IPS DF 6.9 (cell line): ENCODE measurements around the gene GAPT.

Experiments used
- DNase-seq: peaks from one replicate; pipeline ENCODE4 v3.0.0-alpha.2; 2013; ENCODE audit warnings: low read depth, low spot score
- H3K27ac ChIP-seq: one replicate; pipeline ENCODE4 v1.5.1; 2013; ENCODE audit warnings: low read length, control low read depth
- H3K27me3 ChIP-seq: 2 replicates; pipeline ENCODE4 v1.6.1; 2013; ENCODE audit warnings: mild to moderate bottlenecking, low read length; ENCODE audit not compliant: control insufficient read depth, insufficient read depth
- H3K36me3 ChIP-seq: 2 replicates; pipeline ENCODE4 v1.6.1; 2013; ENCODE audit warnings: low read length; ENCODE audit not compliant: control insufficient read depth, insufficient read depth
- H3K4me1 ChIP-seq: 2 replicates; pipeline ENCODE4 v1.6.1; 2013; ENCODE audit warnings: low read length; ENCODE audit not compliant: control insufficient read depth, insufficient read depth
- H3K4me3 ChIP-seq: 2 replicates; pipeline ENCODE4 v1.5.1; 2013; ENCODE audit warnings: mild to moderate bottlenecking, low read length
- H3K9me3 ChIP-seq: 2 replicates; pipeline ENCODE4 v1.6.1; 2013; ENCODE audit warnings: low read length, inconsistent platforms; ENCODE audit not compliant: control insufficient read depth, insufficient read depth
- WGBS: extraction: QIAGEN DNeasy Blood & Tissue Kit; methylation state at CpG from one replicate; pipeline ENCODE4 v1.1.7; 2013; ENCODE audit warnings: mixed read lengths, missing lambda C conversion rate; ENCODE audit not compliant: insufficient read length, insufficient coverage; 5-methylcytosine and 5-hydroxymethylcytosine counted together

The GAPT gene

DNA sequence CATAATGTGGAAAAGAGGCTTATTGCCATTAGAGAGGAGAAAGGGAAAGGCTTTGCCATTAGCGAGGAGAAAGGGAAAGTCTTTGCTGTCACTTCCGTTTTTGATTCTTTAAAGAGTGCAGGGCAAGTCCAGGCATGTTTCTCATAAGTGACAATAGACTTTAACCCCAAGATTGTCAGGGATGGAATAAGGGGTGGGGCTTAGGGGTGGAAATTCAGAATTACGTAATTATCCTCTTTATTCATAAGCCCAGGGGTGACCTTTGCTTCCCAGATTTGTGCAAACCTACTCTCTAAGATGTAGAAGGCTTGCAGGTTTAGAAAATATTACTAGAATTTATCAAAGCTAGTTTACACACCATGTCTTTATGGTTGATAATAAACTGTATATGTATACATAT, 29.1 kb upstream of the GAPT start:
- H3K9me3 ChIP-seq: no peaks in the 10 kb centered on the region
- H3K4me1 ChIP-seq: no peaks in the 10 kb centered on the region
- no peak for DNase-seq
- no peak overlapping the region for H3K27ac ChIP-seq
- H3K4me3 ChIP-seq: no peak overlapping the region
- H3K27me3 ChIP-seq: no peaks in the 10 kb centered on the region
- no peaks in the 10 kb centered on the region; the same call in 1 of the 2 replicates for H3K36me3 ChIP-seq
- no CpG with 5 or more reads among the region's 3 CpGs for WGBS

- no CpG with 5 or more reads among the region's 4 CpGs for WGBS
- DNase-seq: no peak
- no peaks in the 10 kb centered on the region for H3K36me3 ChIP-seq
These were observed 28.5 kb upstream of the GAPT start for GRCh38 chr5:58462623-58463230.

DNA sequence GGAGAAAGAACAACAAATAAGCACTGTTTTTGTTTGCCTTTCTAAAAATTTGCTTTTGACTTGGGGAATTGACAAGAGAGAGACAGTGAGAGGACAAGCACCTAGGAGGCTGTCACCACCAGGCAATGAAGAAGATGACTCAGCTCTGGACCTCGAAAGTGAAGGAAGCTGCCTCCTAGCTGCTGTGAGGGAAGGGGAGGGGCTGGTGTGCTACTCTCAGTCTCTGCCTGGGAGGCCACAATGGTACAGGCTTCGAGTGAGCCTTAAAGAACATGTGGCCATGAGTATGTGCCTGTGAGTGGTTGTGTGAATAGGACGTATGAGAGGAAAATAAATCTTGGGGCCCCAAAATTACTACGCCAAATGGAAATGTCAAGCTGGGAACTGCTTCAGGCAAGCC, 24.3 kb upstream of the GAPT start:
- no CpG with 5 or more reads among the region's 4 CpGs for WGBS
- Histone ChIP-seq H3K9me3 (no peaks in the 10 kb centered on the region), H3K4me1 (no peaks in the 10 kb centered on the region), H3K4me3 (no peak overlapping the region), H3K27me3 (no peaks in the 10 kb centered on the region), H3K36me3 (no peaks in the 10 kb centered on the region), H3K27ac (no peak overlapping the region)
- DNase-seq: no peak

More at GRCh38 chr5:58462623-58463230, 28.5 kb upstream of the GAPT start:
- Histone ChIP-seq H3K4me3 (no peak overlapping the region), H3K9me3 (no peaks in the 10 kb centered on the region), H3K4me1 (no peaks in the 10 kb centered on the region), H3K27ac (no peak overlapping the region), H3K27me3 (no peaks in the 10 kb centered on the region)

DNA sequence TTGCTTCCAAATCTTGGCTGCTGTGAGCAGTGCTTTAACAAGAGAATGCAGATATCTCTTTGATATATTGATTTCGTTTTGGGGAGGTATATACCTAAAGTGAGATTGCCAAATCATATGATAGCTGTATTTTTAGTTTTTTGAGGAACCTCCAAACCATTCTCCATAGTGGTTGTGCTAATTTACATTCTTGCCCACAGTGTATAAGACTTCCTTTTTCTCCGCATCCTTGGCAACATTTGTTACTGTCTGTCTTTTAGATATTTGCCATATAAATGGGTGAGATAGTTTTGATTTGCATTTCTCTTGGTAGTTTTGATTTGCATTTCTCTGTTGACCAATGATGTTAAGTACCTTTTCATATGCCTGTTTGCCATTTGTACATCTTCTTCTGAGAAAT, 21.3 kb upstream of the GAPT start:
- no peaks in the 10 kb centered on the region for H3K27me3 ChIP-seq
- WGBS: no CpG with 5 or more reads among the region's 2 CpGs
- H3K4me3 ChIP-seq: no peak overlapping the region
- H3K4me1 ChIP-seq: no peaks in the 10 kb centered on the region
- DNase-seq: no peak
- no peaks in the 10 kb centered on the region for H3K9me3 ChIP-seq
- no peaks in the 10 kb centered on the region for H3K36me3 ChIP-seq
- no peak overlapping the region for H3K27ac ChIP-seq

GRCh38 chr5:58475404-58475803, 15.8 kb upstream of the GAPT start:
- H3K9me3 ChIP-seq: no peaks in the 10 kb centered on the region; the same call in 1 of the 2 replicates
- no CpG with 5 or more reads among the region's 3 CpGs for whole genome bisulfite sequencing

GRCh38 chr5:58477760-58478376, 13.4 kb upstream of the GAPT start:
- no peak overlapping the region for H3K27ac ChIP-seq
- no peak overlapping the region for H3K4me3 ChIP-seq
- H3K27me3 ChIP-seq: no peaks in the 10 kb centered on the region
- H3K4me1 ChIP-seq: no peaks in the 10 kb centered on the region
- no CpG with 5 or more reads among the region's 1 CpG for WGBS
- no peaks in the 10 kb centered on the region; the same call in 1 of the 2 replicates for H3K9me3 ChIP-seq
- no peaks in the 10 kb centered on the region for H3K36me3 ChIP-seq
- no peak for DNase-seq

More at GRCh38 chr5:58475404-58475803, 15.8 kb upstream of the GAPT start:
- no peaks in the 10 kb centered on the region for H3K36me3 ChIP-seq
- no peak overlapping the region for H3K4me3 ChIP-seq
- no peaks in the 10 kb centered on the region for H3K27me3 ChIP-seq
- no peak for DNase-seq
- no peak overlapping the region for H3K27ac ChIP-seq
- H3K4me1 ChIP-seq: no peaks in the 10 kb centered on the region

DNA sequence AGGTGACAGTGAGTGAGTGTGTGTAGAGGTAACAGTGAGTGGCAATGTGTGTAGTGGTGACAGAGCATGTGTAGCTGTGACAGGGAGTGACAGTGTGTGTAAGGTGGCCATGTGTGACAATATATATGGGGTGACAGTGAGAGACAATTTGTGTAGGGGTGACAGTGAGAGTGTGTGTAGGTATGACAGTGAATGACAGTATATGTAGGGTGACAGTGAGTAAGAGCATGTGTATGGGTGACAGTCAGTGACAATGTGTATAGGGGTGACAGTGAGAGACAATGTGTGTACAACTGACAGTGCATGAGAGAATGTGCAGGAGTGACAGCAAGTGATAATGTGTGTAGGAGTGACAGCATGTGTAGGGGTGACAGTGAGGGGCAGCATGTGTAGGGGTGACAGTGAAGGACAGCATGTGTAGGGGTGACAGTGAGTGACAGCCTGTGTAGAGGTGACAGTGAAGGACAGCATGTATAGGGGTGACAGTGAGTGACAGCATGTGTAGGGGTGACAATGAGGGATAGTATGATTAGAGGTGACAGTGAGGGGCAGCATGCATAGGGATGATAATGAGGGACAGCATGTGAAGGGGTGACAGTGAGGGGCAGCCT, 10.1 kb upstream of the GAPT start:
- no peaks in the 10 kb centered on the region; the same call in 1 of the 2 replicates for H3K9me3 ChIP-seq
- H3K4me3 ChIP-seq: no peak overlapping the region
- DNase-seq: no peak
- no peaks in the 10 kb centered on the region for H3K27me3 ChIP-seq
- H3K4me1 ChIP-seq: no peaks in the 10 kb centered on the region
- no peak overlapping the region for H3K27ac ChIP-seq
- H3K36me3 ChIP-seq: no peaks in the 10 kb centered on the region

DNA sequence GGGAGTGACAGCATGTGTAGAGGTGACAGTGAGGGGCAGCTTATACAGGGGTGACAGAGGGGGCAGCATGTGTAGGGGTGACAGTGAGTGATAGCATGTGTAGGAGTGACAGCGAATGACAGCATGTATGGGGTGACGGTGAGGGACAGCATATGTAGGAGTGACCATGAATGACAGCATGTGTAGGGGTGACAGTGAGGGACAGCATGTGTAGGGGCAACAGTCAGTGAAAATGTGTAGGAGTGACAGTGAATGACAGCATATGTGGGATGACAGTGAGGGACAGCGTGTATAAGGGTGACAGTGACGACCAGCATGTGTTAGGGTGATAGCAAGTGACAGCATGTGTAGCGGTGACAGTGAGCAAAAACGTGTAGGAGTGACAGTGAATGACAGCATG, 9.4 kb upstream of the GAPT start:
- Histone ChIP-seq H3K4me1 (no peaks in the 10 kb centered on the region), H3K9me3 (no peaks in the 10 kb centered on the region; the same call in 1 of the 2 replicates), H3K36me3 (no peaks in the 10 kb centered on the region), H3K27ac (no peak overlapping the region), H3K27me3 (no peaks in the 10 kb centered on the region), H3K4me3 (no peak overlapping the region)
- no CpG with 5 or more reads among the region's 6 CpGs for WGBS
- DNase-seq: no peak

DNA sequence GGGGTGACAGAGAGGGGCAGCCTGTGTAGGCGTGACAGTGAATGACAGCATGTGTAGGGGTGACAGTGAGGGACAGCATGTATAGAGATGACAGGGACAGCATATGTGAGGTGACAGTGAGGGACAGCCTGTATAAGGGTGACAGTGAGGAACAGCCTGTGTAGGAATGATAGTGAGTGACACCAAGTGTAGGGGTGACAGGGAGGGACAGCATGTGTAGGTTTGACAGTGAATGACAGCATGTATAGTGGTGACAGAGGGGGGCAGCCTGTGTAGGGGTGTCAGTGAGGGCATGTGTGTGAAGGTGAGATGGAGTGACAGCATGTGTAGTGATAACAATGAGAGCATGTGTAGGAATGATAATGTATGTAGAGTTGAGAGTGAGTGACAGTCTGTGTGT, 8.7 kb upstream of the GAPT start:
- no CpG with 5 or more reads among the region's 1 CpG for WGBS
- H3K4me1 ChIP-seq: no peaks in the 10 kb centered on the region
- H3K36me3 ChIP-seq: no peaks in the 10 kb centered on the region
- H3K9me3 ChIP-seq: no peaks in the 10 kb centered on the region
- H3K27ac ChIP-seq: no peak overlapping the region
- no peaks in the 10 kb centered on the region for H3K27me3 ChIP-seq
- no peak for DNase-seq
- H3K4me3 ChIP-seq: no peak overlapping the region

DNA sequence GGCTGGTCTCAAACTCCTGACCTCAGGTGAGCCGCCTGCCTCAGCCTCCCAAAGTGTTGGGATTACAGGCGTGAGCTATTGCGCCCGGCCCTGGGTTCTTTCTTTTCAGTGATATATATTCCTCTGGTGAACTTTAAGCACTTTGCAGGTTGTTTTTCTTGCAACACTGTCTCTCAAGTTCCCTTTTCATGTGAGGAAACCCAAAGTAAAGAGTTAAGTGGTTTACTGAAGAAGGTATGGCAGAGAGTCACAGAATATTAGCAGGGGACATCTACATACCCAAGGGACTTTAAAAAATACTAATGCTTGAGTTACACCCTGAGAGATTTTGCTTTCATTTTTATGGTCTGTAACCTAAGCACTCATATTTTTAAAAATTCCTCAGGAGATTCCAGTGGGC, 6.7 kb upstream of the GAPT start:
- Histone ChIP-seq H3K9me3 (no peaks in the 10 kb centered on the region), H3K27me3 (no peaks in the 10 kb centered on the region), H3K4me3 (no peak overlapping the region), H3K27ac (no peak overlapping the region), H3K4me1 (no peaks in the 10 kb centered on the region), H3K36me3 (no peaks in the 10 kb centered on the region)
- no CpG with 5 or more reads among the region's 4 CpGs for WGBS
- DNase-seq: no peak
